CD4-positive, alpha-beta T cell treated with Interleukin-15 for 4 hours (primary cell): Measurements from ENCODE around the gene KCNE2.

ENCODE experiments used
- DNase-seq: peaks from one replicate; pipeline ENCODE4 v3.0.0-alpha.2; 2020; ENCODE audit warnings: low spot score

Gene KCNE2, protein sequence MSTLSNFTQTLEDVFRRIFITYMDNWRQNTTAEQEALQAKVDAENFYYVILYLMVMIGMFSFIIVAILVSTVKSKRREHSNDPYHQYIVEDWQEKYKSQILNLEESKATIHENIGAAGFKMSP

GRCh38 chr21:34363733-34364132, at the start of gene KCNE2:
TSS of gene KCNE2 (plus strand) at chr21:34364006. CDS start at chr21:34370479, 6,473 bp downstream.
- no peak for DNase-seq

DNA sequence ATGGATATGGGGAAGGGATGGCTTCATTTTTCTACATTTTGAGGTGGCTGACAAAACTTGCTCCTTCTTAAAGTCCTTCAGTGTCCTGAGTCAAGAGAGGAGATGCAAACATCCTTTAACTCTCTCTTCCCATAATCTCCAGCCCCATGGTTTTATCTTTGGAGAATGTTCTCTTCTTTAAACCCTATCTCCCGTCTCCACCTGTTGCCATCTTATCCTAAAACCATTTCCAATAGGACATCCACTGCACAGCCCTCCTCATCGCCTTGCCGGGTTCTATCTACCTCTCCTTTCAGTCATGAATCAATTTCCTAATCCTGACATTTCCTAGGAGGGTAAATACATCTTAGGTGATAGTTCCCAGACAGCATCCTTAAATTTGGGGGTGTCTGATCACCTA, 44.2 kb upstream of the KCNE2 start:
- no peak for DNase-seq

GRCh38 chr21:34320011-34320410, 43.8 kb upstream of the KCNE2 start:
- DNase-seq, result no peak

DNA sequence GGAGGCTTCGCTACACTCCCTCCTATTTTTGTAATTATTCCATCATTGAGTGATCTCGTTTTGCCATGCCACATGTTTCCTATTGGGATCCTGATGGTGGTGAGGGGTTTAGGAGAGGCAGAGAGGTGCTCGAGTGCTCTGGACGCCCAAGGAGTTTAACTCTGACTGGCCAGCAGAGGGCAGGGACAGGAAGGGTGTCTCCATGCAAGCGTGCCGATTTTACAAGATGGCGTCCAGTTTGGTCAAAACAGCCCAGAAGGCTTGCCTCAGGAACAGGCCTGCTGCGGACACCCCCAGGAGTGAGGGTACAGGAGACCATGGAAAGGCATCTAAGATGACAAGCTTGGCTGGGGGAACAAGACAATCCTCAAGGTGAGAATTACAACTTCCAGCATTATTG, 33.8 kb upstream of the KCNE2 start:
- DNase-seq, result no peak

- no peak for DNase-seq
These were observed 32.1 kb upstream of the KCNE2 start for GRCh38 chr21:34331726-34332125.

GRCh38 chr21:34332347-34332746, 31.5 kb upstream of the KCNE2 start:
- DNase-seq, result no peak

DNA sequence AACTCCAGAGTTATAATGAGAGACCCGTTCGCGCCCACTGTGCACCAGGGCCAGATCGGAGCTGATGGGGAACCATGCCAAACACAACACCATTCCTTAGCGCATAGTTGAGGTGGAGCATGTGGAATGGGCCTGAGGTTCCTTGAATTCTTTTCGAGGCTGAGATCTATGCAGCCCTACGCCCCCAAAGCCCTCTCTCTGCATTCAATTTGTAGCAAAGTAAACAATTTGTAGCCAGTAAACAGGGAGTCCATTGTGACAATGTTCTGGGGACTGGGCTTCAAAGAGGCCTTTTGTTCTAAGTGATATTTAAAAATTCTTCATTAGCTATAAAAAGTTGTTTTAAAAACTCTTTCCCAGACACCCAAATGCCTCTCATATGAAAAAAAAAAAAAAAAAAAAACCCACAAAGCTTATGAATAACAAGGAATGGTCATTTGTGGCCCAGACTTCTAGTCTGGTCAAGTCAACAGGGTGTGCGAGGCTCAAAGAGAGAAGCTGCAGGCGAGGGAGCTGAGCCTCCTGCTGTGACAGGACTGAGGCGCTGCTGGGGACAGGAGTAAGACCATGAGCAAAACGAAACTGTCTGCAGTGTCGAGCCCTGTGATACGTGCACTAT, 30.6 kb upstream of the KCNE2 start:
- no peak for DNase-seq

GRCh38 chr21:34335316-34335715, 28.5 kb upstream of the KCNE2 start:
- DNase-seq, result no peak

GRCh38 chr21:34336245-34336644, 27.6 kb upstream of the KCNE2 start:
- no peak for DNase-seq

GRCh38 chr21:34336756-34337391, 26.9 kb upstream of the KCNE2 start:
- DNase-seq, result no peak

- DNase-seq, result no peak
These were observed 26.1 kb upstream of the KCNE2 start for GRCh38 chr21:34337741-34338140.

DNA sequence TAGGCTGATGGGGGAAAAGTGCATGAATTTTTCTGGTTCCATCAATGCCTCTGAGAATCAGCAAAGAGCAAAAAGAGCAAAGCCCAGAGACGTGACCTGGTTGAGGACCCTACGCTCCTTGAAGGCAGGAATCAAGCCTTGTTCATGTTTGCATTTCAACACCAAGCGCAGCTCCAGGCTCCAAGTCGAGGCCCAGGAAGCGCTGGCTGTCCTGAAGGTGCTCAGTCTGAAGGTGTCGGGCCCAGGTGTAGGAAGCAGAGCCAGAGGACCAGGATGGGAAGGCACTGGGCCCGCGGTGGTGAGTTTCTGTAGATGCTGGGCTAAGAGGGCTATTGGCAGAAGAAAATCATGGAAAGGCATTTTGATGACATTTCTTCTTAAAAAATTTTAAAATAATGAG, 25.6 kb upstream of the KCNE2 start:
- DNase-seq, result no peak

DNA sequence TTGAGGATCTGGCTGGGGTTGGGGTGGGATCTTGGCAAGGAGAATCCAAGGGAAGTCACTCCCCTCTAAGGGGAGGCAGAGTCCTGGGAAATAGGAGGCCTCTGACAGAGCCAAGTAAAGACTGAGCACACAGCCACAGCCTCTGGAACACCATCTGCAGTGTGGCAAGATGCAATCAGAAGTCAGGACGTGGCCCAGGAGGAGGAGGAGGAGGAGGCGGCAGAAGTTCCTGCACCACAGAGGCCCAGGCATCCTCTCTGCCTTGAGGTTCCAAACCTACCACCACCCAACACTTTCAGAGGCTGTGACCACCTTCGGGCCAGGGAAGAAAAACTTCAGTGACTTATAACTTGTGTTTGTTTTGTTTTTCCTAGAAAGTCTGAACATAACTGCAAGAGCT, 23.7 kb upstream of the KCNE2 start:
- DNase-seq, result no peak

DNA sequence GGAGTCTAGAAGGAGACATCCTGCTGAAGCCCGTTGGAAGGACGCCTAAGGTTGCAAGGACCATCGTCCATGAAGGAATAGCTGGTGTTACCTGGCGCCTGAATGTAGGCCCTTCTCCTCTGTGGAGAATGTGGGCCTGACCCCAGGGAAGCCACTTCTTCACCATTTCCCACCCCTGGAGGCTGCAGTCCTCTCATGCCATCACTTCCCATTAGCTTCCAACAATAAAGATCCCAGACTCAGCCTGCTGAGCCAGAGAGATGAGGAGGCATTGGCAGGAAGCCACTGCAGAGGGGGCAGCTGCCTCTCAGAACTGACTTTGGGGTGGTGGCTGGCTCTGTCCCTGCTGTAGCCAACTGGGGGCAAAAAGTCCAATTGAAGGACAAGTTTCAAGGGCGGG, 21.3 kb upstream of the KCNE2 start:
- DNase-seq, result no peak

DNA sequence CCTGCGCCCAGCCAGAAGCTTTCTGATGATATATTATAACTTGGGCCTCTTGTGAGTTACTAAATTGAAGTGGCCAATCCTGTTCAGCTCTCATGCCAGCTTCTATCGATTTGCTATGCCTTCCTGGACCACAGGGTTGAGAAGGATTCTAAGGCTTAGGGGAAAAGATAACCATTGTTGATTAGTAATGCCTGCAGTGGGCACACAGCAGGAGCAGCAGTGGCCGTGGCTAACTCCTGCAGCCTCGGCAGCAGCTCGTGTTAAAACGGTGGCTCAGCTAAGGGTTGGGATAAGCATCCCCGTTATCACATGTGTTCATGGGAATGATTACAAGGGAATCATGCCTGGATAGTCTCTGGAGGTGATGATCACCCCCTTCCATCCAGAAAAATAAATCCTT, 20.5 kb upstream of the KCNE2 start:
- no peak for DNase-seq

DNA sequence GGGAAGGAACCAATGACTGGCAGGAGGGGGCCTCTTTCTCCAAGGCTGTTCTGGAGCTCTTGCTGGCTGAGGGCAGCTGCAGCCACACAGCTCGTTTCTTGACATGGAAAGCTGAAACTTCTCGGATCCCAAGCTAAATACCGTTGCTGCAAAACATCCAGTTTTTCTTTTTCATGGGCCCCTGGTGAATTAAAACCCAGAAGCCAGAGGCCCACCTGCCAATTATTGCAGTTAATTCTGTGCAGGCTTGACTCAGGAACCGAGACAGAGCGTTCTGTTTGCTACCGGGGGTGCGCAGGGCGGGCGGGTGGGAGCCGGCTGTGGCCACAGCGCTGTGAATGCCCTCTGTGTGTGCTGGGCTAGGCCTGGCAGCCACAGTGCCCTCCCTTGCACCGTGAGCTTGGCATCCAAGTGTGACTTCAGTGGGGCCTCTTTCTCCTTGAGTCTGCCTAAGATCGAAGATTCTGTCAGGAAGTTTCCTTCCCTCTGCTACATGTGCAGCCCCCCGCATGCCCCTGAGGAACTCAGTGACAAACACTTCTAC, 19.9 kb upstream of the KCNE2 start:
- DNase-seq, result no peak

DNA sequence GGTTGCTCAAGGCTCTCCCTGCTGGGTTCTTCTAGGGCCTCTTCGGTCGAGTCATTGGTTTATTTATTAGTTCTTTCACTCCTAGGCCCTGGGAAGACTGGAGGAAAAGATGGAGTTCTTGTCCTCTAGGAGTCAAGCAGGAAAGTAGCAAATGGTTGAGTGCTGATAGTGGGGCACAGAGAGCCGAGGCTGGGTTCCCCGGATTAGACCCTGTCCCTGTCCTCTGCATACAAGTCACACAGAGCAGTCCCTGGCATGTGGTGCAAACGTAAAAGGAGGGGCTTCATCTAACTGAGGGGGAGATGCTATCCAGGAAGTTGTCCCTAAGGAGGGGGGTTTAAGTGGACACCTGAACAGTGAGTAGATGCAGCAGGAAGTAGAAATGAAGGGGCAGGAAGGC, 19.2 kb upstream of the KCNE2 start:
- no peak for DNase-seq

GRCh38 chr21:34345091-34345871, 18.5 kb upstream of the KCNE2 start:
- DNase-seq, result no peak

DNA sequence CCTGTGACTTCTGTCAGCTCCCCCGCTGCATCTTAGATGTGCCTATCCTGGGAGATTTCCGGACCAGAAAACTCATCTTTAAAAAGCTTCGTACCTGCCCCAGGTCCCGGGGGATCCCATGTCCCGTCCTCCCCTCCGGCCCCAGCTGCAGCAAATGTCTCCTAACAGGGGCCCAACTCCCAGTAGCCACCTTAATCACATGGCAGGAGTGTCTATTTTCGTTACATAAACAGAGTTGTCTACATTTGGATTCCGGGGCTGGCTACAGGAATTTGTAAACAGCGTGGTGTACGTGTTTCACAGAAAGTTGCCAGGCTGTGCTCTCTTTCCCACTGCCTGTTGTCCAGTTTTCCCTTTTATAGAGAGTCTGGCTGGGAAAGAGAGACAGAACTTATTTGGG, 17.9 kb upstream of the KCNE2 start:
- DNase-seq, result no peak

DNA sequence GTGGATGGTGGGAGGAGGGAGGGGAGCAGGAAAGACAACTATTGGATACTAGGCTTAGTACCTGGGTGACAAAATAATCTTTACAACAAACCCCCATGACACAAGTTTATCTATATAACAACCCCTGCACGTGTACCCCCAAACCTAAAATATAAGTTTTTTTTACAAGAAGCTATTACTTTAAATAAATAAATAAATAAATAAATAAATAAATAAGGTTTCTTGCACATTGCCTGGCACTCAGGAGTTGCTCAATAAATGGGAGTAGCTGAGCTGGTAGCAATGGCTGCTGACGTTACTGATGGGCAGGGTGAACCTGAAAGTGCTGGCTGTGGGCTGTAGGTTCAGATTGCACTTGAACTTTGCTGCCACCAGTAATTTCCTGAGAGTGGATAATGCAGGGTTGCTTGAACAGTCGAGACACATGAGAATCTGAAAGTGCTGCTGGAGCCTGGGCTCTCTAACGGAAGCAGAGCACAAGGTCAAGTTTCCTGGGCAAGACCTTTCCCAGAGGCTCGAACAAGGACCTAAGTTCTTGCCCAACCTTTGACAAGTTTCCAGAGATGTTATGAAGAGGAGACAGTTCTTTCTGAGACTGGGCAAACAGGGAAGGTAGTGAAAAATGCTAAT, 14.8 kb upstream of the KCNE2 start:
- DNase-seq, result no peak

DNA sequence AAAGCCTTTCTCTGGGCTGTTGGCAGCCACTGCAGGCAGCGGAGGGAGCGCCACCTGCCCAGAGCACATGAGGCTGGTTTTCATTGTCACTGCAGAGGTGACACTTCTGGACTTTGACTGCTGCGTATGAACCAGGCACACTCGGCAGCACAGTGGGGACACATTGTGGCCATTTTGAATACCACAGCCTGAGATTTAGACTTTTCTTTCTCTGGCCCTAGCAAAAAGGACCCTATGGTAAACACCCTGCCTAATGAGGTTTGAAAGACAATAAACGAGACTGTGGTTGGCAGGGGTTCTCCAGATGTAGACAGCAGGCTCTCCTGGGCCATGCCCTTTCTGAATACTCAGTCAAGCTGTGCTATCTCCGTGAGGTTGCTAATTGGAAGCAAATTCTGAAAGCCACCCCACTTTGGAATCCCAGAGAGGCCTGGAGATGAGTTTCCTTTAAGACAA, 12.0 kb upstream of the KCNE2 start:
- DNase-seq, result peak; percentile 4

GRCh38 chr21:34352556-34352955, 11.2 kb upstream of the KCNE2 start:
- DNase-seq, result no peak
